ENCODE data around the gene NFATC2IP.
"Not testable (repeated sequence)": the region's sequence is repeated elsewhere in the genome, so short reads cannot be mapped to it uniquely, and the experiment has no call there.

The NFATC2IP gene

DNA sequence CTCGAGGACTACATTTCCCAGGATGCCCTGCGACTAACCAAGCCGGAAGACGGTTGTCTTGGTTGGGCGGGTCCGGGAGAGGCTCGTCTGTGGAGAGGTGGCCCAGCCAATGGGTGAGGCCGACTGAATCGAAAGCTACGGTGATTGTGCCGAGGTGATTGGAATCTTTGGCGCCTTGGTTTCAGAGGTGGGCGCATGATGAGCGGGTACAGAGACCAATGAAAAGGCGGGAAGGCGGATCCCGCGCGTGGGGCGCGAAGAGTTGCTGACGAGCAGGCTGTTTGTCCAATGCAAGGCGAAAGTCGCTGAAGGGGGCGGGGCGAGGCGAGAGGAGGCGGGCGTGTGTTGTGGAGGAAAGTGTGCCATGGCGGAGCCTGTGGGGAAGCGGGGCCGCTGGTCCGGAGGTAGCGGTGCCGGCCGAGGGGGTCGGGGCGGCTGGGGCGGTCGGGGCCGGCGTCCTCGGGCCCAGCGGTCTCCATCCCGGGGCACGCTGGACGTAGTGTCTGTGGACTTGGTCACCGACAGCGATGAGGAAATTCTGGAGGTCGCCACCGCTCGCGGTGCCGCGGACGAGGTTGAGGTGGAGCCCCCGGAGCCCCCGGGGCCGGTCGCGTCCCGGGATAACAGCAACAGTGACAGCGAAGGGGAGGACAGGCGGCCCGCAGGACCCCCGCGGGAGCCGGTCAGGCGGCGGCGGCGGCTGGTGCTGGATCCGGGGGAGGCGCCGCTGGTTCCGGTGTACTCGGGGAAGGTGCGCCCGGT lies at the start of gene NFATC2IP:
TSS of gene NFATC2IP (plus strand) at position 290 of the 762 bp plus-strand sequence. CDS start at position 365, 75 bp downstream.
- DNase-seq, result peak; percentile 100

- DNase-seq, result no peak
Observed at GRCh38 chr16:28901862-28902261, 48.9 kb upstream of the NFATC2IP start.

DNA sequence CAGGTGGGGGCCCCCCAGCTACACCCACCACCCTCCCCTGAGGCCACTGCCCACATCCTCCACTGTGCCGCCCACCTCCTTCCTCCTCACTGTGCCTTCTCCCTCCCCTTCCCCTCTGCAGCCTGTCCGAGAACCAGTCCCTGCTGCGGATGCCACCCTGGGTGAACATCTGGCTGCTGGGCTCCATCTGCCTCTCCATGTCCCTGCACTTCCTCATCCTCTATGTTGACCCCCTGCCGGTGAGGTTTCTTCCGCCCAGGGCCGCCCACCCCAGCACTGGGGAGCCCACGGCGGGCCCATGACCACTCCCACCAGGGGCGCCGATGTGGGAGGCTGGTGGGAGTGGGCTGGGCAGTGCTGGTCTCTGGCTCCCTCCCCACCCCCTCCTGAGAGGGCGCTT lies 47.8 kb upstream of the NFATC2IP start:
- DNase-seq, result no peak

DNA sequence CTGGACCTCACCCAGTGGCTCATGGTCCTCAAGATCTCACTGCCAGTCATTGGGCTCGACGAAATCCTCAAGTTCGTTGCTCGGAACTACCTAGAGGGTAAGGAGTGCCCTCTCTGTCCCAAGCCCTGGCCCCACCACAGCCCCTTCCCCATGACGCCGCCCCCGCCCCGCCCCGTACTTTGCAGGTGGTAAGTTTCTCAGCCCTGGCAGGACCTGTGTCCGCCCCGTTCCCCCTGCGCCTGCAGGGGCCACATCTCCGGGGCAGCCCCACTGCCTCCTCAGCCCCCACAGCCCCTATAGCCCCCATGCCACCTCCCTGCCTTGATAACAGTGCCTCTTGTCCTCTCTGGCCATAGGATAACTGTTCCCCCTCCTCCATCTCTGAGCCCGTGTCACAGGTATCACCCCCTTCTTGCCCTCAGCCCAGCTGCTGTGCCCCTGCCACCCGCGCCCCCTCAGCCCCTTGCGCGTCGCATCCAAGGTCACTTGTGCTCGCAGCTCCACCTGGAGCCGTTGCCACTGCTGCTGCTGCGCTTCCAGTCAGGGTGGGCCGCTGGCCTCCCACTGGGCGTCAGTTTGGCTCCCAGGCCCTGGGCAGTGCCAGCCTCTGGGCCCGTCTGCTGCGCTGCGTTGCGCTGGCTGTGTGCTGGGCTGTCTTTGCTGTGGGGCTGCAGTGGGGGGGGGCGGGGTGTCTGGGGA lies 47.2 kb upstream of the NFATC2IP start:
- DNase-seq, result no peak

GRCh38 chr16:28904363-28904762 lies 46.4 kb upstream of the NFATC2IP start:
- no peak for DNase-seq

DNA sequence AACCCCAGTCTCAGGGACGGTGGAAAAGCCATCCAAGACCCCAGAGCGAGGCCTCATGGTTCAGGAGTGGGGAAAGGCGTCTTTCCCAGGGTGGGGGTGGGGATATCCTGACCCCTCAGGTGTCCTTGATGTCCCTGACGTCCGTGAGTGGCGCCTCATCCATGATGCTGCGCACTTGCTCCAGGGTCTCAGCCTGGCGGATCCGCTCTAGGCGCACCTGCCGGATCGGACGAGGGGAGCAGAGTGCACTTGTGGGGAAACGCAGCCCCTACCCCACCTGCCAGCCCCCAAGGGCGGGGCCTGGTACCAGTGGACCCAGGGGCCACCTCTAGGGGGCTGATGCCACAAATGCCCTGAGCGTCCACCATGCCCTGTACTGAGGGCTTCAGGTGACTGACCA lies 45.9 kb upstream of the NFATC2IP start:
- DNase-seq, result no peak

- no peak for DNase-seq
Observed at GRCh38 chr16:28905229-28905754, 45.4 kb upstream of the NFATC2IP start.

GRCh38 chr16:28905800-28906372 lies 44.9 kb upstream of the NFATC2IP start:
- DNase-seq, result no peak

DNA sequence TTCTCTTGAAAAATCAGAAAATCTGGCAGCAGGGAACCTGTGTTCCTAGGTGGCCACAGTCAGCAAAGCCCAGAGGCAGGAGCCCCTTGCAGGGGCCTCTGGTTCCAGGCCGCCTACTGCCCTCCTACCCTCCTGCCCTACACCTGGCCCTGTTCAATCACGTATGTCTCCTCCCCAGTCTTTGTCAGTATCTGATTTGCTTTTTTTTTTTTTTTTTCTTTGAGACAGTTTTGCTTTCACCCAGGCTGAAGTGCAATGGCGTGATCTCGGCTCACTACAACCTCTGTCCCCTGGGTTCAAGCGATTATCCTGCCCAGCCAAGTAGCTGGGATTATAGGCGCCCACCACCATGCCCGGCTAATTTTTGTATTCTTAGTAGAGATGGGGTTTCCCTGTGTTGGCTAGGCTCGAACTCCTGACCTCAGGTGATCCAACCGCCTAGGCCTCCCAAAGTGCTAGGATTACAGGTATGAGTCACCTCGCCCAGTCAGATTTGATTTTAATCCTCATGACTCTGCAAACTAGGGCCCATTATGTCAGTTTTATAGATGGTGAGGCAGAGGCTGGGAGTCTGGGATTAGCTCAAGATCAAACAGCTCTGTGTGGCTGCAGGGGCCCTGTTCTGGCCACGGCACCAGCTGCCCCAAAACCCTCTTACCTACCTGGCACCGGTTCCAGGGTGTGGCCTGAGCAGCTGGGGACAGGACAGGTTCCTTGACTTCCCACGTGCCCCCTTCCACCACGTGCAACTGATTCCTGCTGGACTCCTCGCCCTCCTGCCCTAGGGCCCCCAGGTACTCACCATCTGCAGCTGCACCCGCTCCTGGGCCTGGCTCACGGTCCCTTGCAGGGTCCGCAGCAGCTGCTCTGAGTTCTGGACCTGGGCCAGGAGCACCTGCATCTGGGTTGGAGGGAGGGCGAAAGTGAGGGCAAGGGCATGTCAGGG lies 40.4 kb upstream of the NFATC2IP start:
- DNase-seq, result no peak

DNA sequence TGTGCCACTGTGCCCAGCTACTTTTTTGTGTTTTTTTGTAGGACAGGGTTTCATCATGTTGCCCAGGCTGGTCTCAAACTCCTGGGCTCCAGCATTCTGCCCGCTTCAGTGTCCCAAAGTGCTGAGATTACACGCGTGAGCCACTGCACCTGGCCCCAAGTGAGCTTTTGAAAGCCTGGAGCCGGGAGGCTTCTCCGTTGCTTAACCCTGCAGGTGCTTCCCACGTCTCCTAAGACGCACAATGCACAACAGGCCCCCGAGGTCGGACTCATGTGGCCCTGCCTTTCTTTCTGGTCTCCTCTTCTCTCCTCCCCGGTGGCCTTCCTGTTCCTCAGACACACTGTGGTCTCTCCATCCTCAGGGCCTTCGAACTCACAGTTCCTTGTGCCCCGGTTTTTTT lies 38.2 kb upstream of the NFATC2IP start:
- no peak for DNase-seq

DNA sequence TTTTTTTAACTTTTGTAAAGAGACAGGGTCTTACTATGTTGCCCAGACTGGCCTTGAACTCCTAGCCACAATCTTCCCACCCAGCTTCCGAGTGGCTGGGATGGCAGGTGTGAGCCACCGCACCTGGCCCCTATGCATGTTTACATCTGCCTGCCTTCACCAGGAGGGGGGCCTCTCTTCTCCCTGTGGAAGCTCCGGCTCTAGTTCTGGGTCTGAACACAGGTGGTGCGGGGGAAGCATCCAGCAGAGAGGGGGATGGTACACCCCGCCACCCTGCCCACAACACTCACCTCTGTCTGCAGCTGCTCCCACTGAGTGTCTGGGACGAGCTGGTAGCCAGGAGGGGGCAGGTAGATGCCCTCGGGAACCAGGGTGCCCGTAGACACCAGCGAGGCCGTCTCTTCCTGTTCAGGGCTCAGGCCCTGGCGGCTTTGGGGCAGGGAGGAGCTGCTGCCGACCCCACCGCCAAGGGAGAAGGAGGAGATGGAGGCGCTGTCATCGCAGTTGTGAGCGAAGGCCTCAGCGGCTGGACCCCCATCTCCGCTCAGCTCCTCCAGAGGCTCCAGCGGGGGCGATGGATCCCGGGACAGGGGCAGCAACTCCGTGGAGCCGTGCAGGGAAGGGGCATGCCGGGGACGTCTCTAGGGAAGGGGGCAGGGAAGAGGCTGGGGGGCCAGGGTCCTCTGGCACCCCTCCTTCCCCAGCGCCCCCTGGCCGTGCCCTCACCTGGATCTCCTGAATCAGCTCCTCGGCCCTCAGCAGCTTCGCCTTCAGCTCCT lies 36.6 kb upstream of the NFATC2IP start:
- no peak for DNase-seq

GRCh38 chr16:28915181-28915580 lies 35.6 kb upstream of the NFATC2IP start:
- DNase-seq, result no peak

DNA sequence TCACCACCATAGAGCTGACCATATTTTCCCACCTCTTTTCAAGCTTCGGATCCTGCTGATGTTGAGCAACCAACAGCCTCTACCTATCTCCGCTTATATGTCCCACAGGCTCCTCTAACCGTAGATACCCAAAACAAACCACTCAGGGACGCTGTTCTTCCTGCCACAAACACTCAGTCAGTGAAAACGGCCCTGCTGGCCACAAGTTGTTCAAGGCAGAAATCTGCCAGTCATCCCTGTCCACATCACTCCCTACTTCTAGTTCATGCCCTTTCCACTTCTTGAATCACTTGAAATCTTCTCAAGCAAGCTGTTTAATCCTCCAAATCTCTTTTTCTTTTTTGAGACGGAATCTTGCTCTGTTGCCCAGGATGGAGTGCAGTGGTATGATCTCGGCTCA lies 33.6 kb upstream of the NFATC2IP start:
- no peak for DNase-seq

GRCh38 chr16:28918698-28919097 lies 32.0 kb upstream of the NFATC2IP start:
- DNase-seq, result no peak

- DNase-seq, result no peak
Observed at GRCh38 chr16:28923231-28923587, 27.5 kb upstream of the NFATC2IP start.

DNA sequence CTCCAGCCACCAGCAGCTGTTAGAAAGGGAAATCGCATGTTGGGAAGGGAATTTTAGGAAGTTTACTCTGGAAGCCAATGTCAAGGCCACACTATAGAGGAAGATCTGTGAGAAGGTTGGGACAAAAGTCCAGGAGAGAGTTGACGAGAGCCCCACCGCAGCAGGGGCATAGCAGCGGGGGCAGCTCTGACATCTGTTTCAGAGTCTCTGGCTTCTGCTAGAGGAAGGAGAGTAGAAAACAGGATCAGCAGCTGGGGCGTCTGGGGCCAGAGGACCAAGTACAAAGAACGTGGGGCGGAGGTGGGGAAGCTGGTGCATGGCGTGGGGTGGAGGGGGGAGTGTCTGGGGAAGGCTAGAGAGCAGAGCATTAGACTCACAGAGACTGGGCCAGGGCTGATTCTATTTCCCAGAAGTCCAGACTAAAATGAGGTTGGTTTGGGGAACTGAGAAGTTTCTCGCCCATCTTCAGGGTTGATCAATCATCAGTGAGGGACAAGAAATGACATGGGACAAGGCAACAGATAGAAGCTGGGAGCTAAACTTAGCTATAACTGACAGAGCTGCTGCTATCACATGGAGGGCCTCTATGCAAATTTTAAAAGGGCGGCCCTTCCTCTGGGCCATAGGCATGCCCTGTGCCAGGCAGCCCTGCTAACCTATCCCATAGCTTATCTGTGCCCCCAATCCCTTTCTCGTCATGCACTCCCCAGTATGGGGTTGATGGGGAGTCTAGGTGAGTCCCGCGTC lies 26.9 kb upstream of the NFATC2IP start:
- no peak for DNase-seq

DNA sequence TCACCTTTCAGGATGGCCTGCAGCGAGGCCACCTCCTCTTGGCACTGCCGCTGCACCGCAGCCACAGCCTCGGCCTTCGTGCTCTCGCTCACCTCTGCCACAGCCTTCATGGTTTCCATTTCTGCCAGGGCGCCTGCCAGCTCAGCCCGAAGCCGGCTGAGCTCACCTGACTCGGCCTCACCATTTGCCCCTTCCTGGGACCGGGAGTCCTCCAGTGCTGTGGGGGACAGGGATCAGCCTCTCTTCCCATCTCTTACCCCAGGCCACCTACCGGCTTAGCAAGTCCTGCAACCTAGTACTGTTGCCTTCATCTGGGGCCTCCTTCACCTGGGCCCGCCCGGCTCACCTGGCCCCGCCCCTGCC lies 26.4 kb upstream of the NFATC2IP start:
- DNase-seq, result no peak

GRCh38 chr16:28924762-28925385 lies 25.9 kb upstream of the NFATC2IP start, which contains the start of gene RABEP2:
TSS of gene RABEP2 (minus strand) at chr16:28925238. CDS start at chr16:28925163, 75 bp downstream.
- peak; percentile 97 for DNase-seq

DNA sequence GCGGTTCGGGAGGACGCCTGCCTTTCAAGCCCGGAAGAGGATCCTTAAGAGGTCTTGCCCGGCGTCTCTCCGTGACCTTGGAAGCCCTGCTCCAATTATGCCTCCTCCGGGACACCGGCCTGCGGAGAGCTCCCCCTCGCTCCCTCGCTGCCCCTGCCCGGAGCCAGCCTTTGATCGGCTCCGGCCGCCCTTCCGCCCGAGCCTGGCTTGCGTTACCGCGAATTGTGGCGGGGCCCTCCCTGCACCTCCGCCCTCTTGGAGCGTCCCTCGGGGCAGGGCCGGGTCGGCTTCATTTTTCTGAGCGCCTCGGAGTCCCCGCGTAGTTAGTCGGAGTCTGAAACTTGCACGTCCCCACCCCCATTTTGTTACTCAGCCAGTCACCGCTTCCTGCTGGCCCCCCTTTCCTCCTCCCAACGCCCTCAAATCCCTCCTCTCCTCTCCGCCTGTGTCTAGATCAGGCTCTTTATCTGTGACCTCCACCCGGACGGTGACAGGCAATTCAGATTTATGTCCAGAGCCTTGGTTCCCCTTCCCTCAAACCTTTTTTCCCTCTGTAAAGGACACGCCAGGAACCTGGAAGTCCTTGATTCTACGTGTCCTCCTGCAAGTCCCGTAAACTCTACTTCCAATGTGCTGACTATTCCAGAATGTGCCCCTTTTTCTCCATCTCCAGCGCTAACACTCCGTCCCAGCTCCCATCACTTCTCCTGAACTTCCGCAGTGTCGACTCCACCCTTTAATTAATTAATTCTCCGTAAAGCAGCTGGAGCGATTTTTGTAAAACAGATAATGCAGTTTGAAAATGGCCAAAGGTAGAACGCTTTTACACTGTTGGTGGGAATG lies 25.1 kb upstream of the NFATC2IP start:
- peak; percentile 91 for DNase-seq

GRCh38 chr16:28926284-28926683 lies 24.5 kb upstream of the NFATC2IP start:
- not testable (repeated sequence) for DNase-seq

Data from activated effector memory CD4-positive, alpha-beta T cell treated with anti-CD3 and anti-CD28 coated beads, Interleukin-2, amount 50 U/mL, for 16 hours (primary cell).